ENCODE measurements around the gene TMEM234. TPM values are rescaled to one million over a fixed set of nuclear protein-coding genes. Genes with fewer than 3 reads are reported as not detected.

The TMEM234 gene
- total and polyA plus RNA-seq, 2 of the 13 experiments (the other 11 are each of a cell fraction or from before 2014, with no cell fraction given): 6.1 to 9.0 TPM

DNA sequence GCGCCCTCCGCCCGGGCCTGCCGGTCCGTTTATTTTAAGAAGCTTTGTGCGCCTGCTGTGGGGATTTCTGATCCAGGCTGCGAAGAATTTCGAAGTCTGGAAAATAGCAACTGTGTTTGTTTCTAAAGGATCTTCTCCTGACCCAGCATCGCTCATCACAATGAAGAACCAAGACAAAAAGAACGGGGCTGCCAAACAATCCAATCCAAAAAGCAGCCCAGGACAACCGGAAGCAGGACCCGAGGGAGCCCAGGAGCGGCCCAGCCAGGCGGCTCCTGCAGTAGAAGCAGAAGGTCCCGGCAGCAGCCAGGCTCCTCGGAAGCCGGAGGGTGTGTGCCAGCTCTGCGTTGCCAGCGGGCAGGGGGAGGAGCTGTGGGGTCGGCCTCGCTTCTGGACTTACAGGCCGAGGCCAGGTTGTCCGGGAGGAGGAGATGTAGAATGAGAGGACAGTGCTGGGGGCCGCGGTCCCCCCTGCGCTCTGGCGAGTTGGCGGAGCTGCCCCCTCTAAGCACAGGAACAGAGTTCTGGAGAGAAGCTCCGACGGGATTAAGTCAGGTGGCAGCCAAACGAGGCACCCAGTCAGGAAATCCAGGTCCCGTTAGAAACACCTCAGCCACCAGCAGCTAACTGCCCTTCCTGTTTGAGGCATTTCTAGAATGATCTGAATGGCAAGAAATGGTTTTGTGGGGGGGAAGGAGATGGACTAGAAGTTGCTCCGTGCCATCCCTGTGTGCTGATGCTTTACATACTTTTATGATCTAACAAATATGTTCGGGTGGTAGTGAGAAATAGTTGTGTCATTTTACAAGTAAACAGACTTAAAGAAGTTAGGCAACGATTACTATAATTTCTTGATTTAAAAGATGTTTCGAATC is 41.7 kb downstream of the TMEM234 start (continued):
- TF ChIP-seq ZGPAT (CRISPR knock-in tag; IDR thresholded peaks at IDR 0.05) (0 out of 2 replicates have a peak, but pooled peaks have one; percentile 3), ELF4 (CRISPR knock-in tag; IDR thresholded peaks at IDR 0.05; ENCODE audit: borderline replicate concordance) (no peak), NFE2L1 (CRISPR knock-in tag; IDR thresholded peaks at IDR 0.05; ENCODE audit: borderline replicate concordance) (no peak), ASH2L (IDR thresholded peaks at IDR 0.05; ENCODE audit: insufficient read length, low read depth, low read length) (peak; percentile 47), MEIS2 (CRISPR knock-in tag; IDR thresholded peaks at IDR 0.05) (no peak), MTERF4 (CRISPR knock-in tag; IDR thresholded peaks at IDR 0.05) (peak; percentile 10; the same call in 1 of the 2 replicates), SNAI1 (CRISPR knock-in tag; IDR thresholded peaks at IDR 0.05; ENCODE audit: borderline replicate concordance) (0 out of 2 replicates have a peak, but pooled peaks have one; percentile 42), HIVEP1 (CRISPR knock-in tag; IDR thresholded peaks at IDR 0.05) (peak; percentile 64; the same call in 1 of the 2 replicates), GABPA (IDR thresholded peaks at IDR 0.05; ENCODE audit: low read depth, low read length) (no peak), GABPA (CRISPR knock-in tag; IDR thresholded peaks at IDR 0.05; ENCODE audit: low read depth) (peak; percentile 19; the same call in 1 of the 2 replicates), KMT2A (CRISPR knock-in tag; IDR thresholded peaks at IDR 0.05) (peak; percentile 78), ZFYVE20 (CRISPR knock-in tag; IDR thresholded peaks at IDR 0.05; ENCODE audit: borderline replicate concordance, low read depth) (no peak), ZNF619 (CRISPR knock-in tag; IDR thresholded peaks at IDR 0.05) (peak; percentile 41; the same call in 1 of the 2 replicates), NFIC (IDR thresholded peaks at IDR 0.05; ENCODE audit: low read length) (no peak)
- TF ChIP-seq, protein P1, sequence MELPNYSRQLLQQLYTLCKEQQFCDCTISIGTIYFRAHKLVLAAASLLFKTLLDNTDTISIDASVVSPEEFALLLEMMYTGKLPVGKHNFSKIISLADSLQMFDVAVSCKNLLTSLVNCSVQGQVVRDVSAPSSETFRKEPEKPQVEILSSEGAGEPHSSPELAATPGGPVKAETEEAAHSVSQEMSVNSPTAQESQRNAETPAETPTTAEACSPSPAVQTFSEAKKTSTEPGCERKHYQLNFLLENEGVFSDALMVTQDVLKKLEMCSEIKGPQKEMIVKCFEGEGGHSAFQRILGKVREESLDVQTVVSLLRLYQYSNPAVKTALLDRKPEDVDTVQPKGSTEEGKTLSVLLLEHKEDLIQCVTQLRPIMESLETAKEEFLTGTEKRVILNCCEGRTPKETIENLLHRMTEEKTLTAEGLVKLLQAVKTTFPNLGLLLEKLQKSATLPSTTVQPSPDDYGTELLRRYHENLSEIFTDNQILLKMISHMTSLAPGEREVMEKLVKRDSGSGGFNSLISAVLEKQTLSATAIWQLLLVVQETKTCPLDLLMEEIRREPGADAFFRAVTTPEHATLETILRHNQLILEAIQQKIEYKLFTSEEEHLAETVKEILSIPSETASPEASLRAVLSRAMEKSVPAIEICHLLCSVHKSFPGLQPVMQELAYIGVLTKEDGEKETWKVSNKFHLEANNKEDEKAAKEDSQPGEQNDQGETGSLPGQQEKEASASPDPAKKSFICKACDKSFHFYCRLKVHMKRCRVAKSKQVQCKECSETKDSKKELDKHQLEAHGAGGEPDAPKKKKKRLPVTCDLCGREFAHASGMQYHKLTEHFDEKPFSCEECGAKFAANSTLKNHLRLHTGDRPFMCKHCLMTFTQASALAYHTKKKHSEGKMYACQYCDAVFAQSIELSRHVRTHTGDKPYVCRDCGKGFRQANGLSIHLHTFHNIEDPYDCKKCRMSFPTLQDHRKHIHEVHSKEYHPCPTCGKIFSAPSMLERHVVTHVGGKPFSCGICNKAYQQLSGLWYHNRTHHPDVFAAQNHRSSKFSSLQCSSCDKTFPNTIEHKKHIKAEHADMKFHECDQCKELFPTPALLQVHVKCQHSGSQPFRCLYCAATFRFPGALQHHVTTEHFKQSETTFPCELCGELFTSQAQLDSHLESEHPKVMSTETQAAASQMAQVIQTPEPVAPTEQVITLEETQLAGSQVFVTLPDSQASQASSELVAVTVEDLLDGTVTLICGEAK (IDR thresholded peaks at IDR 0.05): no peak
- TF ChIP-seq, protein P1 (CRISPR knock-in tag; IDR thresholded peaks at IDR 0.05): no peak
